ENCODE data around the gene DUSP8.
"Not testable (repeated sequence)": the region's sequence is repeated elsewhere in the genome, so short reads cannot be mapped to it uniquely, and the experiment has no call there.

DUSP8 gene

DNA sequence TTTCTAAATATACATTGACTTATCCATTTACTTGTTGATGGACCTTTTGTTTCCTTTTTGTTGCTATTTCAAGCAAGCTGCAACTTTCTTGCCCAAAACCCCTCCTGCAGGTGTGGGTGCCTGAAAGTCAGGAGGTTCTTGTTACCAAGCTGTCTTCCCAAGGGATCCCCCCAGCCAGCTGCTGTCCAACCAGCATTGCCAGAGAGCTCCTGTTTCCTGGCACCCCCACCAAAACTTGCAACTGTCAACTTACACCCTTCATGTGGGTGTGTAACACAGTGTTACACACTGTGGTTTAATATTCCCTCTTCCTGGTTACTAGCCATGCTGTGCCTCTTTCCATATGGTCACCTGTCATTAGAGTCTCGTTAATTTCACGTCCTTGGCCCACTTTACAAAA, 14.6 kb upstream of the DUSP8 start:
- TF ChIP-seq, protein P1, sequence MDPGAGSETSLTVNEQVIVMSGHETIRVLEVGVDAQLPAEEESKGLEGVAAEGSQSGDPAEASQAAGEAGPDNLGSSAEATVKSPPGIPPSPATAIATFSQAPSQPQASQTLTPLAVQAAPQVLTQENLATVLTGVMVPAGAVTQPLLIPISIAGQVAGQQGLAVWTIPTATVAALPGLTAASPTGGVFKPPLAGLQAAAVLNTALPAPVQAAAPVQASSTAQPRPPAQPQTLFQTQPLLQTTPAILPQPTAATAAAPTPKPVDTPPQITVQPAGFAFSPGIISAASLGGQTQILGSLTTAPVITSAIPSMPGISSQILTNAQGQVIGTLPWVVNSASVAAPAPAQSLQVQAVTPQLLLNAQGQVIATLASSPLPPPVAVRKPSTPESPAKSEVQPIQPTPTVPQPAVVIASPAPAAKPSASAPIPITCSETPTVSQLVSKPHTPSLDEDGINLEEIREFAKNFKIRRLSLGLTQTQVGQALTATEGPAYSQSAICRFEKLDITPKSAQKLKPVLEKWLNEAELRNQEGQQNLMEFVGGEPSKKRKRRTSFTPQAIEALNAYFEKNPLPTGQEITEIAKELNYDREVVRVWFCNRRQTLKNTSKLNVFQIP (CRISPR knock-in tag; IDR thresholded peaks at IDR 0.05; ENCODE audit: borderline replicate concordance, low read depth): no peak
- TF ChIP-seq, protein P2, sequence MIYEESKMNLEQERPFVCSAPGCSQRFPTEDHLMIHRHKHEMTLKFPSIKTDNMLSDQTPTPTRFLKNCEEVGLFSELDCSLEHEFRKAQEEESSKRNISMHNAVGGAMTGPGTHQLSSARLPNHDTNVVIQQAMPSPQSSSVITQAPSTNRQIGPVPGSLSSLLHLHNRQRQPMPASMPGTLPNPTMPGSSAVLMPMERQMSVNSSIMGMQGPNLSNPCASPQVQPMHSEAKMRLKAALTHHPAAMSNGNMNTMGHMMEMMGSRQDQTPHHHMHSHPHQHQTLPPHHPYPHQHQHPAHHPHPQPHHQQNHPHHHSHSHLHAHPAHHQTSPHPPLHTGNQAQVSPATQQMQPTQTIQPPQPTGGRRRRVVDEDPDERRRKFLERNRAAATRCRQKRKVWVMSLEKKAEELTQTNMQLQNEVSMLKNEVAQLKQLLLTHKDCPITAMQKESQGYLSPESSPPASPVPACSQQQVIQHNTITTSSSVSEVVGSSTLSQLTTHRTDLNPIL (CRISPR knock-in tag; IDR thresholded peaks at IDR 0.05; ENCODE audit: low read depth): no peak
- TF ChIP-seq TOX (CRISPR knock-in tag; IDR thresholded peaks at IDR 0.05; ENCODE audit: borderline replicate concordance) (no peak), BACH2 (CRISPR knock-in tag; IDR thresholded peaks at IDR 0.05; ENCODE audit: borderline replicate concordance) (no peak), ARNTL (CRISPR knock-in tag; IDR thresholded peaks at IDR 0.05; ENCODE audit: borderline replicate concordance, low read depth) (no peak), TCF4 (CRISPR knock-in tag; IDR thresholded peaks at IDR 0.05; ENCODE audit: borderline replicate concordance) (no peak), ISL1 (CRISPR knock-in tag; IDR thresholded peaks at IDR 0.05) (no peak), CSDC2 (CRISPR knock-in tag; IDR thresholded peaks at IDR 0.05) (no peak), ZNF8 (CRISPR knock-in tag; IDR thresholded peaks at IDR 0.05) (no peak), ZNF565 (CRISPR knock-in tag; conservative IDR thresholded peaks at IDR 0.05; ENCODE audit: low read depth) (no peak), ZNF70 (CRISPR knock-in tag; IDR thresholded peaks at IDR 0.05) (no peak), OSR1 (CRISPR knock-in tag; IDR thresholded peaks at IDR 0.05) (no peak), SNAI2 (CRISPR knock-in tag; IDR thresholded peaks at IDR 0.05) (no peak), ZC3H10 (CRISPR knock-in tag; IDR thresholded peaks at IDR 0.05) (no peak), ZFP30 (CRISPR knock-in tag; IDR thresholded peaks at IDR 0.05) (no peak), ESRRG (CRISPR knock-in tag; IDR thresholded peaks at IDR 0.05) (no peak)
- TF ChIP-seq, protein P3, sequence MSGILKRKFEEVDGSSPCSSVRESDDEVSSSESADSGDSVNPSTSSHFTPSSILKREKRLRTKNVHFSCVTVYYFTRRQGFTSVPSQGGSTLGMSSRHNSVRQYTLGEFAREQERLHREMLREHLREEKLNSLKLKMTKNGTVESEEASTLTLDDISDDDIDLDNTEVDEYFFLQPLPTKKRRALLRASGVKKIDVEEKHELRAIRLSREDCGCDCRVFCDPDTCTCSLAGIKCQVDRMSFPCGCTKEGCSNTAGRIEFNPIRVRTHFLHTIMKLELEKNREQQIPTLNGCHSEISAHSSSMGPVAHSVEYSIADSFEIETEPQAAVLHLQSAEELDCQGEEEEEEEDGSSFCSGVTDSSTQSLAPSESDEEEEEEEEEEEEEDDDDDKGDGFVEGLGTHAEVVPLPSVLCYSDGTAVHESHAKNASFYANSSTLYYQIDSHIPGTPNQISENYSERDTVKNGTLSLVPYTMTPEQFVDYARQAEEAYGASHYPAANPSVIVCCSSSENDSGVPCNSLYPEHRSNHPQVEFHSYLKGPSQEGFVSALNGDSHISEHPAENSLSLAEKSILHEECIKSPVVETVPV (CRISPR knock-in tag; IDR thresholded peaks at IDR 0.05): no peak
- TF ChIP-seq, protein P4, sequence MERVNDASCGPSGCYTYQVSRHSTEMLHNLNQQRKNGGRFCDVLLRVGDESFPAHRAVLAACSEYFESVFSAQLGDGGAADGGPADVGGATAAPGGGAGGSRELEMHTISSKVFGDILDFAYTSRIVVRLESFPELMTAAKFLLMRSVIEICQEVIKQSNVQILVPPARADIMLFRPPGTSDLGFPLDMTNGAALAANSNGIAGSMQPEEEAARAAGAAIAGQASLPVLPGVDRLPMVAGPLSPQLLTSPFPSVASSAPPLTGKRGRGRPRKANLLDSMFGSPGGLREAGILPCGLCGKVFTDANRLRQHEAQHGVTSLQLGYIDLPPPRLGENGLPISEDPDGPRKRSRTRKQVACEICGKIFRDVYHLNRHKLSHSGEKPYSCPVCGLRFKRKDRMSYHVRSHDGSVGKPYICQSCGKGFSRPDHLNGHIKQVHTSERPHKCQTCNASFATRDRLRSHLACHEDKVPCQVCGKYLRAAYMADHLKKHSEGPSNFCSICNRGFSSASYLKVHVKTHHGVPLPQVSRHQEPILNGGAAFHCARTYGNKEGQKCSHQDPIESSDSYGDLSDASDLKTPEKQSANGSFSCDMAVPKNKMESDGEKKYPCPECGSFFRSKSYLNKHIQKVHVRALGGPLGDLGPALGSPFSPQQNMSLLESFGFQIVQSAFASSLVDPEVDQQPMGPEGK (CRISPR knock-in tag; IDR thresholded peaks at IDR 0.05; ENCODE audit: borderline replicate concordance): no peak
- TF ChIP-seq, protein P5, sequence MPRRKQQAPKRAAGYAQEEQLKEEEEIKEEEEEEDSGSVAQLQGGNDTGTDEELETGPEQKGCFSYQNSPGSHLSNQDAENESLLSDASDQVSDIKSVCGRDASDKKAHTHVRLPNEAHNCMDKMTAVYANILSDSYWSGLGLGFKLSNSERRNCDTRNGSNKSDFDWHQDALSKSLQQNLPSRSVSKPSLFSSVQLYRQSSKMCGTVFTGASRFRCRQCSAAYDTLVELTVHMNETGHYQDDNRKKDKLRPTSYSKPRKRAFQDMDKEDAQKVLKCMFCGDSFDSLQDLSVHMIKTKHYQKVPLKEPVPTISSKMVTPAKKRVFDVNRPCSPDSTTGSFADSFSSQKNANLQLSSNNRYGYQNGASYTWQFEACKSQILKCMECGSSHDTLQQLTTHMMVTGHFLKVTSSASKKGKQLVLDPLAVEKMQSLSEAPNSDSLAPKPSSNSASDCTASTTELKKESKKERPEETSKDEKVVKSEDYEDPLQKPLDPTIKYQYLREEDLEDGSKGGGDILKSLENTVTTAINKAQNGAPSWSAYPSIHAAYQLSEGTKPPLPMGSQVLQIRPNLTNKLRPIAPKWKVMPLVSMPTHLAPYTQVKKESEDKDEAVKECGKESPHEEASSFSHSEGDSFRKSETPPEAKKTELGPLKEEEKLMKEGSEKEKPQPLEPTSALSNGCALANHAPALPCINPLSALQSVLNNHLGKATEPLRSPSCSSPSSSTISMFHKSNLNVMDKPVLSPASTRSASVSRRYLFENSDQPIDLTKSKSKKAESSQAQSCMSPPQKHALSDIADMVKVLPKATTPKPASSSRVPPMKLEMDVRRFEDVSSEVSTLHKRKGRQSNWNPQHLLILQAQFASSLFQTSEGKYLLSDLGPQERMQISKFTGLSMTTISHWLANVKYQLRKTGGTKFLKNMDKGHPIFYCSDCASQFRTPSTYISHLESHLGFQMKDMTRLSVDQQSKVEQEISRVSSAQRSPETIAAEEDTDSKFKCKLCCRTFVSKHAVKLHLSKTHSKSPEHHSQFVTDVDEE (CRISPR knock-in tag; IDR thresholded peaks at IDR 0.05): no peak
- ATAC-seq: no peak

DNA sequence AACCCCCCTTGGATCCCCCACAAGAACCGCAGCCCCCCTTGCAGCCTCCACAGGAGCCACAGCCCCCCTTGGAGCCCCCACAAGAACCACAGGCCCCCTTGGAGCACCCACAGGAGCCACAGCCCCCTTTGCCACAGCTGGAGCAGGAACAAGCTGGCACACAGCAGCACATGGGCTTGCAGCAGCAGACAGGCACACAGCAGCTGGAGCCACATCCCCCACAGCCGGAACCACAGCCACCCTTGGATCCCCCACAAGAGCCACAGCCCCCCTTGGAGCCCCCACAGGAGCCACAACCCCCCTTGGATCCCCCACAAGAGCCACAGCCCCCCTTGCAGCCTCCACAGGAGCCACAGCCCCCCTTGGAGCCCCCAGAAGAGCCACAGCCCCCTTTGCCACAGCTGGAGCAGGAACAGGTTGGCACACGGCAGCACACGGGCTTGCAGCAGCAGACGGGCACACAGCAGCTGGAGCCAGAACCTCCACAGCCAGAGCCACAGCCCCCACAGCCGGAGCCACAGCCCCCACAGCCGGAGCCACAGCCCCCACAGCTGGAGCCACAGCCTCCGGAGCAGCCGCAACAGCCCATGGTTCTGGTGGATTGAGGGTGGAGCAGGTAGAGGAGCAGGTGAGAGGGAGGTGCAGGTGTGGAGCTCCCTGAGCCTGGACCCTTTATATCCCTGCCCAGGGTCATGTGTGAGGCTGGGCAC, 12.7 kb upstream of the DUSP8 start, which contains the start of gene KRTAP5-1:
Gene KRTAP5-1 (minus strand): TSS at position 623 of the 710 bp plus-strand sequence. CDS start 34 bp downstream, at position 589.
- ATAC-seq: not testable (repeated sequence)

DNA sequence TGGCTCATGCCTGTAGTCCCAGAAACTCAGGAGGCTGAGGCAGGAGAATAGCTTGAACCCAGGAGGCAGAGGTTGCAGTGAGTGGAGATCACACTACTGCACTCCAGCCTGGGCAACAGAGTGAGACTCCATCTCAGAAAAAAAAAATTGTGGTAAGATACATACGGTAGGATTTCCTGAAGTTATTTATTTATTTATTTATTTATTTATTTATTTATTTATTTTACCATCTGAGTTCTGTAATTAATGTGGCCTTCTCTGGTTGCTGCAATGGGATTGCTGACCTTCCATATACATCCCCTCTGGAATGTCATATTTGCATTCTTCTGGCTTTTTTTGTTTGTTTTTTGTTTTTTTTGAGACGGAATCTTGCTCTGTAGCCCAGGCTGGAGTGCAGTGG, 10.8 kb upstream of the DUSP8 start:
- not testable (repeated sequence) for ATAC-seq

DNA sequence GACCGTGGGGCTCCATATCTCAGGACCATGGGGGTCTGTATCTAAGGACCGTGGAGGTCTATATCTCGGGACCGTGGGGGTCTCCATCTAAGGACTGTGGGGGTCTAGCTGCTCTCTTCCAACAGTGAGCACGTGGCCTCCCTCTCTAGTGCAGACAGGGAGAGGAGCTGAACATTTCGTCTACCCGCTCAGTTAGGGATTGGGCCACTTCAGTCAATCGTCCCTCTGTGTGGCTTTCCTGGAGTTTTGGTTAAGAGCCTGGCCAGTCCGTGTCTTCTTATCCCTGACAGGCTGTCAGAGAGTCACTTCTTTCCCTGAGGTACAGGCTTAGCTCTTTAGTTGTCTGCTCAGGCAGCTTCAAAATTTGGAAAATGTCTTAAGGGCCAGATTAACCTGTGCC, 9.9 kb upstream of the DUSP8 start:
- ATAC-seq: no peak
- TF ChIP-seq ZC3H10 (CRISPR knock-in tag; IDR thresholded peaks at IDR 0.05) (no peak), PPARA (CRISPR knock-in tag; IDR thresholded peaks at IDR 0.05; ENCODE audit: borderline replicate concordance) (no peak), CSDC2 (CRISPR knock-in tag; IDR thresholded peaks at IDR 0.05) (no peak), TCF4 (CRISPR knock-in tag; IDR thresholded peaks at IDR 0.05; ENCODE audit: borderline replicate concordance) (no peak), TOX (CRISPR knock-in tag; IDR thresholded peaks at IDR 0.05; ENCODE audit: borderline replicate concordance) (no peak), GLIS3 (CRISPR knock-in tag; IDR thresholded peaks at IDR 0.05) (no peak), RARB (CRISPR knock-in tag; IDR thresholded peaks at IDR 0.05) (no peak)
- TF ChIP-seq, protein P5 (CRISPR knock-in tag; IDR thresholded peaks at IDR 0.05): no peak
- TF ChIP-seq, protein P3 (CRISPR knock-in tag; IDR thresholded peaks at IDR 0.05): no peak

Measured in SK-N-SH treated with all-trans-retinoic acid at 6 μM for 48 hours (cell line).